Mucosa of descending colon (tissue), 3 donors: ENCODE measurements around the gene HOXB8. TPM values are rescaled to one million over a fixed set of nuclear protein-coding genes. Genes with fewer than 3 reads are reported as not detected.

ENCODE experiments used
- ATAC-seq: fragments of 200-7000 bp; cut with Tn5 transposase; one replicate; pipeline ENCODE4 v1.9.1; 2020; ENCODE audit warnings: mild to moderate bottlenecking, moderate library complexity
- DNase-seq, 3 donors: peaks; one replicate each; pipeline ENCODE4 v3.0.0-alpha.2; 2020
- H3K36me3 ChIP-seq: fragments of 200-600 bp; one replicate; pipeline ENCODE4 v1.8.0; 2021; ENCODE audit warnings: low read depth, mild to moderate bottlenecking
- H3K4me1 ChIP-seq: fragments of 200-600 bp; one replicate; pipeline ENCODE4 v1.8.0; 2021; ENCODE audit warnings: low read depth, mild to moderate bottlenecking
- H3K4me3 ChIP-seq: fragments of 200-600 bp; one replicate; pipeline ENCODE4 v1.8.0; 2021; ENCODE audit warnings: mild to moderate bottlenecking
- H3K9me3 ChIP-seq: fragments of 200-600 bp; one replicate; pipeline ENCODE4 v1.8.0; 2021; ENCODE audit warnings: mild to moderate bottlenecking
- intact Hi-C, 2 donors: fragments of 100-400 bp; cut with DNase I in 1 of 2; cut with micrococcal nuclease in 1 of 2; formaldehyde crosslinking; loops; one replicate each; pipeline versions ENCODE4 v1.11.0 to v1.11.1; 2022; cut with DNase I, micrococcal nuclease
- total RNA-seq, 3 donors: library from RNA; stranded (reverse); fragmentation: NEBNext Ultra II Directional in 2 of 3; extraction: Animal tissue kit (Norgen Biotek cat#: 25700) in 2 of 3; gene quantifications; one replicate each; pipeline versions ENCODE4 v1.2.1 to v1.2.4, GENCODE V29; 2021 to 2023
- TF ChIP-seq, protein P1 (sequence below): fragments of 200-600 bp; IDR thresholded peaks from one replicate; pipeline ENCODE4 v1.8.0; 2022; ENCODE audit warnings: antibody characterized with exemption, mild to moderate bottlenecking
- donor health status: DM: no; HTN: no; CAD: no; lungs with moderate emphysema.
- donor health status: DM: no; HTN: no; CAD: no.
- donor health status: DM: no; HTN: yes; CAD: no.

Gene HOXB8
- total RNA-seq, 3 donors from 2014 or later: 4.2 to 7.5 (median 5.6) TPM

DNA sequence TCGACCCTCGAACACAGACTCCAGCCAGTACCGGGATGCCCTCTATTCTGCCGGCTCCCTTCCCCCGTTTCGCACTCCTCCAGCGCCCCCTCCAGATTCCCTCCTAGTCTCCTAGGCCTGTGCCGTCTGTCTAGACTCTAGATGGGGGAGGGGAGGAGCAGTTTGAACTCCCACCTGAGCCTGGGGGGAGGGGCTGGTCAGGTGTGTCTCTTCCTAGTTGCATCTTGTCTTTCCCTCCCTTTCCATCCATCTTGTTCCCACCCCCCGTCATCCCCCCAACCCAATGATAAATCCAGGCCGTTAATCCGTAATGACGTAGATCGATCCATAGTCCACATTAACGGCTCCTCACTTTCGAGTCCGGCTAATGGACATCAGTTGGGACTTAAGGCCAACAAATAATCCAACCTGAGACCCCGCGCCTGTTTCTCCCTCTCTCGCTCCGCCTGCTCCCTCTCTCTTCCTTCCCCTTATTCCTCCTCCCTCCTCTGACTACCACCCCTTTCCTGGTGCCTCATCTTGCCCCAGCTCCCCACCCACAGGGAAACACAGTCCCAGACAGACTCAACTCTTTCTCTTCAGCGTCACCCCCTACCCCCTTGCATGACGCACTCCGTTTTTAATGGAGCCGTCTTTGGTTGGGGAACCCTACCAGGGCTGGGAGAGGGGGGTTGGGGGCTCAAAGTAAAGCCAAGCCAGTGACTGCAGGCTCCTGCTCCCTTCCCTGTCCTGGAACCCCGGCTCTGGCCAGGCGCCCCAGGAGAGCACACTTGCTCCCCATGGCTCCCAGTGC is 18.2 kb downstream of the HOXB8 start:
- TF ChIP-seq, protein P1, sequence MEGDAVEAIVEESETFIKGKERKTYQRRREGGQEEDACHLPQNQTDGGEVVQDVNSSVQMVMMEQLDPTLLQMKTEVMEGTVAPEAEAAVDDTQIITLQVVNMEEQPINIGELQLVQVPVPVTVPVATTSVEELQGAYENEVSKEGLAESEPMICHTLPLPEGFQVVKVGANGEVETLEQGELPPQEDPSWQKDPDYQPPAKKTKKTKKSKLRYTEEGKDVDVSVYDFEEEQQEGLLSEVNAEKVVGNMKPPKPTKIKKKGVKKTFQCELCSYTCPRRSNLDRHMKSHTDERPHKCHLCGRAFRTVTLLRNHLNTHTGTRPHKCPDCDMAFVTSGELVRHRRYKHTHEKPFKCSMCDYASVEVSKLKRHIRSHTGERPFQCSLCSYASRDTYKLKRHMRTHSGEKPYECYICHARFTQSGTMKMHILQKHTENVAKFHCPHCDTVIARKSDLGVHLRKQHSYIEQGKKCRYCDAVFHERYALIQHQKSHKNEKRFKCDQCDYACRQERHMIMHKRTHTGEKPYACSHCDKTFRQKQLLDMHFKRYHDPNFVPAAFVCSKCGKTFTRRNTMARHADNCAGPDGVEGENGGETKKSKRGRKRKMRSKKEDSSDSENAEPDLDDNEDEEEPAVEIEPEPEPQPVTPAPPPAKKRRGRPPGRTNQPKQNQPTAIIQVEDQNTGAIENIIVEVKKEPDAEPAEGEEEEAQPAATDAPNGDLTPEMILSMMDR: no peak
- Histone ChIP-seq H3K4me1 (peaks cover 44% of the 10 kb centered on the region), H3K9me3 (no peaks in the 10 kb centered on the region), H3K4me3 (peak overlapping the region; percentile 7), H3K36me3 (peaks cover 5% of the 10 kb centered on the region)
- ATAC-seq: no peak
- DNase-seq: peak in 1 of 3 donors; percentile 12
- intact Hi-C loops: no loop called here

DNA sequence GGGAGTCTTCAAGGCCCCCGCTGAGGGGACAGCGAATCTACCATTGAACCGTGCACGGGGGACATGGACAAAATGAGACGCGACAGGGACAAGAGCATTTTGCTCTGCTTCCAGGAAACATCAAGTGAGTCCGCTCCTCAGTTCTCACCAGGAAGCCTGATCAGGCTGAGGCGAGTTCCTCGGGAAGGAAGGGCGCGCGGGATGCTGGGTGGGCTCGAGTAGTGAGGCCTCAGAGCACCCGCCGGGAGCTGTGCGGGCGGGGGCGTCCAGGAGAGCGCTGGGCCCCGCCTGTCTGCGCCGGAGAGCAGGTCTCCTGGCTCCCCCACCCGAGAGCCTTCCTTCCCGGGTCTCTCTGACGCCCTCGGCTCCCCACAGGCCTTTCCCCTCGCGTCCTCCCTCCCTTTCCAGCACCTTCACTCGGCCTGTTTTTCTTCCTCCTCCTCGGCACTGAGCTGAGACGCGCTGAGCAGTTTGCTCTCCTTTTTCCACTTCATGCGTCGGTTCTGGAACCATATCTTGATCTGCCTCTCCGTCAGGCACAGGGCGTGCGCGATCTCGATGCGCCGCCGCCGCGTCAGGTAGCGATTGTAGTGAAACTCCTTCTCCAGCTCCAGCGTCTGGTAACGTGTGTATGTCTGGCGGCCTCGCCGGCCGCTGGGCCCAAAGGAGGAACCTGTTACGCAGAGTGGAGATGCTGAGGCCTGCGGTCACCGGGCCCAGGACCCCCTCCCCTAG is 18.9 kb downstream of the HOXB8 start:
- DNase-seq (no peak), ATAC-seq (no peak)
- TF ChIP-seq, protein P1: no peak
- Histone ChIP-seq H3K4me1 (peaks cover 50% of the 10 kb centered on the region), H3K36me3 (peaks cover 5% of the 10 kb centered on the region), H3K4me3 (no peak overlapping the region), H3K9me3 (no peaks in the 10 kb centered on the region)
- intact Hi-C loops: no loop called here

DNA sequence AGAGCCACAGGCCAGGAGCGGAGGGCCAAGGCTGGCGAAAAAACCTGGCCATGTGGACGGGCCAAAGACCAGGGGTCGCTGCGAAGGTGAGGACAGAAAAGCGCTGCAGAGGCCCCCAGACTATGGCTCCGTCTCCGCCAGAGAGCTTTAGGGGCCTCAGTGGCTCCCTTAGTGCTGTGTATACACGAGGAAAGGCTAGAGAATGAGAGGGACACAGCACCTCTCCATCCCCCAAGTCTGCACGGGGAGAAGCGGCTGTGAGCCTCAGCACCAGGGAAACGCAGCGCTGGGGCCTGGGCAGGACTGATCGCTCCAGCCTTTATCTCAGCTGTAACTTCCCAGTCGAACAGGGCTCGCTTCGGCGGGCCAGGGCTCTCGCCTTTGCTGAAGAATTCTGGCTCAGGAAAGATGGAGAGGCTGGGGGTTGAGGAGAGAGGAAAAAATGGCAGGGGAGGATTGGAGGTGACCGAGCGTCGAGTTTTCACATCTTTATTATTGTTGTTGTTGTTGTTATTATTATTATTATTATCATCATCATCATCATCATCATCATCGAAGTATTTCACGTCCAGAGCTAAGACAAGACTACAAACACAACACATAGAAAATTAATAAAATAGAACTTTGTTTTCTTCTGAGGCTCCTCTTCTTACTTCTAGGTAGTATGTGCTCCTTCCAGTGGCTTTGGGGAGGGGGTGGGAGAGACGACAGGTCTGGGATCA is 19.7 kb downstream of the HOXB8 start:
- no peak for ATAC-seq
- peaks cover 53% of the 10 kb centered on the region for H3K4me1 ChIP-seq
- intact Hi-C loops: no loop called here
- H3K36me3 ChIP-seq: peaks cover 5% of the 10 kb centered on the region
- TF ChIP-seq, protein P1: no peak
- no peaks in the 10 kb centered on the region for H3K9me3 ChIP-seq
- no peak for DNase-seq
- no peak overlapping the region for H3K4me3 ChIP-seq

DNA sequence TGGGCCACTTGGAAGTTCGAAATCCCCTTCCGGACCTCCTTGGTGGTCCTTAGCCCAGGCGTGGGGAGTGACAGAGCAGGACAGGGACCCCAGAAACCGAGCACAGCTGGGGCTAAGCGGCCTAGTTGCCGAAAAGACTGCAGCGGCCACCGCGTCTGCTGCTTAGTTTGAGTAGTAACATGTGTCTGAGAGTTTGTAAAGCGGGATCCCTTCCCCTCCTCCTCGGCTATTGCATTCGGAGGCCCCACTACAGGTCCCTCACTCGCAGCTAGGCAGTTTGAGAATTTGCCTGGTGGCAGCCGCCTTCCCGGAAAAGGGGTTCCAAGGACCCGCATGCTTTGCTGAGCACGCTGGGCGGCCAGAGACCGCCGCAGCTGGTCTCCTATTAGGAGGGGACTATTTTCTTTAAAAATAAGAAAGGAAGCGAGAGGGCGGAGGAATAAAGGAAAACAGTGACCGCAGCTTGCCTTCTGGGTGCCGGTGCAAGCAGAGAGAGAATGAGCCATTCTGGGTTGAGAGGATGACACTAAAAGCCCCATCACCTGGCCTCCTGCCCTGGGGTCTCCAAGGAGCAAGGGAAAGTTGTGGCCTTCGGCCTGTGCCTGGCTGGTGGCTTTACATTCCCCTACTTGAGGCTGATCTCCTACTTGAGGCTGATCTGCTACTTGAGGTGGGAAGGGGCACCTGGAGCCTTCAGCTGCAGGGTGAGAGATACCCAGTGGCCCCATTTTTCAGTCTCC is 20.4 kb downstream of the HOXB8 start:
- ATAC-seq (no peak), DNase-seq (no peak)
- peaks cover 5% of the 10 kb centered on the region for H3K36me3 ChIP-seq
- intact Hi-C loops: no loop called here
- peaks cover 51% of the 10 kb centered on the region for H3K4me1 ChIP-seq
- TF ChIP-seq, protein P1: no peak
- H3K9me3 ChIP-seq: no peaks in the 10 kb centered on the region
- no peak overlapping the region for H3K4me3 ChIP-seq
